HepG2 (cell line): Measurements from ENCODE around the gene C20orf96. TPM values are rescaled to one million over a fixed set of nuclear protein-coding genes. Genes with fewer than 3 reads are reported as not detected.

ENCODE experiments used
- CSRNP2 ChIP-seq: sonication (generic); formaldehyde crosslinking; conservative IDR thresholded peaks from 2 replicates; pipeline ENCODE4 v1.8.0; 2022; ENCODE audit warnings: low read depth, missing genetic modification reagents
- MXD1 ChIP-seq: sonication (generic); formaldehyde crosslinking; IDR thresholded peaks from 2 replicates; pipeline ENCODE4 v1.4.0; 2020; ENCODE audit warnings: mild to moderate bottlenecking, missing genetic modification reagents
- NCOA5 ChIP-seq: sonication (generic); formaldehyde crosslinking; IDR thresholded peaks from 2 replicates; pipeline ENCODE4 v1.4.0; 2020; ENCODE audit warnings: missing genetic modification reagents
- NFYB ChIP-seq: sonication (generic); formaldehyde crosslinking; IDR thresholded peaks from 2 replicates; pipeline ENCODE4 v1.4.0; 2020; ENCODE audit warnings: missing genetic modification reagents
- NFYC ChIP-seq: IDR thresholded peaks from 2 replicates; pipeline ENCODE4 v1.6.1; 2016; ENCODE audit warnings: missing genetic modification reagents, missing compliant biosample characterization
- STAT6 ChIP-seq: sonication (generic); formaldehyde crosslinking; IDR thresholded peaks from 2 replicates; pipeline ENCODE4 v1.4.0; 2020; ENCODE audit warnings: missing genetic modification reagents, mild to moderate bottlenecking, borderline replicate concordance
- ZC3H4 ChIP-seq: sonication (generic); formaldehyde crosslinking; IDR thresholded peaks from 2 replicates; pipeline ENCODE4 v1.4.0; 2020; ENCODE audit warnings: missing genetic modification reagents, borderline replicate concordance
- ZFP62 ChIP-seq: sonication (generic); formaldehyde crosslinking; IDR thresholded peaks from 2 replicates; pipeline ENCODE4 v1.4.0; 2020; ENCODE audit warnings: missing genetic modification reagents
- ZNF761 ChIP-seq: sonication (generic); formaldehyde crosslinking; conservative IDR thresholded peaks from 2 replicates; pipeline ENCODE4 v1.4.0; 2020; ENCODE audit warnings: mild to moderate bottlenecking, missing genetic modification reagents
- ZNF883 ChIP-seq: sonication (generic); formaldehyde crosslinking; IDR thresholded peaks from 2 replicates; pipeline ENCODE4 v1.5.1; 2020; ENCODE audit warnings: mild to moderate bottlenecking, missing genetic modification reagents; ENCODE audit errors: not compliant biosample characterization
- polyA plus RNA-seq, 8 experiments: library from polyadenylated mRNA; depleted of rRNA in 3 of 8; stranded (reverse) in 7 of 8; unstranded in 1 of 8; fragments of >200 nt; fragmentation: Illumina TruSeq in 4 of 8; extraction: Trizol in 4 of 8; gene quantifications; 2 replicates each; pipeline versions ENCODE4 v1.2.1 to v1.2.3, GENCODE V29; 2011 to 2016; ENCODE audit warnings: low read depth in 4 of 8, missing spikeins in 1 of 8, mixed read lengths in 1 of 8; ENCODE audit not compliant: insufficient read depth in 1 of 8
- total RNA-seq, 5 experiments: library from RNA; depleted of rRNA; stranded (reverse); fragments of >200 nt; fragmentation: Illumina TruSeq; extraction: Trizol; gene quantifications; 2 replicates each; pipeline ENCODE4 v1.2.3, GENCODE V29; 2016; ENCODE audit warnings: low read depth in 1 of 5
- TF ChIP-seq, protein P1 (sequence below): sonication (generic); formaldehyde crosslinking; IDR thresholded peaks from 2 replicates; pipeline ENCODE4 v1.8.1; 2022; ENCODE audit warnings: mild to moderate bottlenecking, missing genetic modification reagents
- TF ChIP-seq, protein P2 (sequence below): sonication (generic); formaldehyde crosslinking; IDR thresholded peaks from 2 replicates; pipeline ENCODE4 v1.4.0; 2020; ENCODE audit warnings: missing genetic modification reagents, mild to moderate bottlenecking, borderline replicate concordance
- TF ChIP-seq, protein P3 (sequence below): sonication (generic); formaldehyde crosslinking; IDR thresholded peaks from 2 replicates; pipeline ENCODE4 v1.5.1; 2020; ENCODE audit warnings: missing genetic modification reagents, mild to moderate bottlenecking, borderline replicate concordance
- TF ChIP-seq, protein P4 (sequence below): sonication (generic); formaldehyde crosslinking; IDR thresholded peaks from 2 replicates; pipeline ENCODE4 v1.5.0; 2020; ENCODE audit warnings: missing genetic modification reagents

C20orf96 gene
- total and polyA plus RNA-seq, 2 of the 13 experiments (the other 11 are each of a cell fraction or from before 2014, with no cell fraction given): 3.8 to 20.6 TPM

- TF ChIP-seq, protein P1, sequence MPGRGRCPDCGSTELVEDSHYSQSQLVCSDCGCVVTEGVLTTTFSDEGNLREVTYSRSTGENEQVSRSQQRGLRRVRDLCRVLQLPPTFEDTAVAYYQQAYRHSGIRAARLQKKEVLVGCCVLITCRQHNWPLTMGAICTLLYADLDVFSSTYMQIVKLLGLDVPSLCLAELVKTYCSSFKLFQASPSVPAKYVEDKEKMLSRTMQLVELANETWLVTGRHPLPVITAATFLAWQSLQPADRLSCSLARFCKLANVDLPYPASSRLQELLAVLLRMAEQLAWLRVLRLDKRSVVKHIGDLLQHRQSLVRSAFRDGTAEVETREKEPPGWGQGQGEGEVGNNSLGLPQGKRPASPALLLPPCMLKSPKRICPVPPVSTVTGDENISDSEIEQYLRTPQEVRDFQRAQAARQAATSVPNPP (CRISPR knock-in tag): peak; percentile 43; the same call in 1 of the 2 replicates
- TF ChIP-seq NFYB (CRISPR knock-in tag) (peak; percentile 85), CSRNP2 (CRISPR knock-in tag) (no peak), ZC3H4 (CRISPR knock-in tag) (0 out of 2 replicates have a peak, but pooled peaks have one; percentile 9), NFYC (CRISPR knock-in tag) (peak; percentile 87), ZNF883 (CRISPR knock-in tag) (no peak), NCOA5 (CRISPR knock-in tag) (no peak), MXD1 (CRISPR knock-in tag) (peak; percentile 75; the same call in 1 of the 2 replicates), ZNF761 (CRISPR knock-in tag) (no peak), STAT6 (CRISPR knock-in tag) (peak; percentile 6; the same call in 1 of the 2 replicates), ZFP62 (CRISPR knock-in tag) (no peak)
- TF ChIP-seq, protein P2, sequence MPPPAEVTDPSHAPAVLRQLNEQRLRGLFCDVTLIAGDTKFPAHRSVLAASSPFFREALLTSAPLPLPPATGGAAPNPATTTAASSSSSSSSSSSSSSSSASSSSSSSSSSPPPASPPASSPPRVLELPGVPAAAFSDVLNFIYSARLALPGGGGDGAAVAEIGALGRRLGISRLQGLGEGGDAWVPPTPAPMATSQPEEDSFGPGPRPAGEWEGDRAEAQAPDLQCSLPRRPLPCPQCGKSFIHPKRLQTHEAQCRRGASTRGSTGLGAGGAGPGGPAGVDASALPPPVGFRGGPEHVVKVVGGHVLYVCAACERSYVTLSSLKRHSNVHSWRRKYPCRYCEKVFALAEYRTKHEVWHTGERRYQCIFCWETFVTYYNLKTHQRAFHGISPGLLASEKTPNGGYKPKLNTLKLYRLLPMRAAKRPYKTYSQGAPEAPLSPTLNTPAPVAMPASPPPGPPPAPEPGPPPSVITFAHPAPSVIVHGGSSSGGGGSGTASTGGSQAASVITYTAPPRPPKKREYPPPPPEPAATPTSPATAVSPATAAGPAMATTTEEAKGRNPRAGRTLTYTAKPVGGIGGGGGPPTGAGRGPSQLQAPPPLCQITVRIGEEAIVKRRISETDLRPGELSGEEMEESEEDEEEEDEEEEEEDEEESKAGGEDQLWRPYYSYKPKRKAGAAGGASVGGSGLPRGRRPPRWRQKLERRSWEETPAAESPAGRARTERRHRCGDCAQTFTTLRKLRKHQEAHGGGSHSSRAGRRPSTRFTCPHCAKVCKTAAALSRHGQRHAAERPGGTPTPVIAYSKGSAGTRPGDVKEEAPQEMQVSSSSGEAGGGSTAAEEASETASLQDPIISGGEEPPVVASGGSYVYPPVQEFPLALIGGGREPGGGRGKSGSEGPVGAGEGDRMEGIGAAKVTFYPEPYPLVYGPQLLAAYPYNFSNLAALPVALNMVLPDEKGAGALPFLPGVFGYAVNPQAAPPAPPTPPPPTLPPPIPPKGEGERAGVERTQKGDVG (CRISPR knock-in tag): no peak
- TF ChIP-seq, protein P3, sequence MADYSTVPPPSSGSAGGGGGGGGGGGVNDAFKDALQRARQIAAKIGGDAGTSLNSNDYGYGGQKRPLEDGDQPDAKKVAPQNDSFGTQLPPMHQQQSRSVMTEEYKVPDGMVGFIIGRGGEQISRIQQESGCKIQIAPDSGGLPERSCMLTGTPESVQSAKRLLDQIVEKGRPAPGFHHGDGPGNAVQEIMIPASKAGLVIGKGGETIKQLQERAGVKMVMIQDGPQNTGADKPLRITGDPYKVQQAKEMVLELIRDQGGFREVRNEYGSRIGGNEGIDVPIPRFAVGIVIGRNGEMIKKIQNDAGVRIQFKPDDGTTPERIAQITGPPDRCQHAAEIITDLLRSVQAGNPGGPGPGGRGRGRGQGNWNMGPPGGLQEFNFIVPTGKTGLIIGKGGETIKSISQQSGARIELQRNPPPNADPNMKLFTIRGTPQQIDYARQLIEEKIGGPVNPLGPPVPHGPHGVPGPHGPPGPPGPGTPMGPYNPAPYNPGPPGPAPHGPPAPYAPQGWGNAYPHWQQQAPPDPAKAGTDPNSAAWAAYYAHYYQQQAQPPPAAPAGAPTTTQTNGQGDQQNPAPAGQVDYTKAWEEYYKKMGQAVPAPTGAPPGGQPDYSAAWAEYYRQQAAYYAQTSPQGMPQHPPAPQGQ (CRISPR knock-in tag): no peak
- TF ChIP-seq, protein P4, sequence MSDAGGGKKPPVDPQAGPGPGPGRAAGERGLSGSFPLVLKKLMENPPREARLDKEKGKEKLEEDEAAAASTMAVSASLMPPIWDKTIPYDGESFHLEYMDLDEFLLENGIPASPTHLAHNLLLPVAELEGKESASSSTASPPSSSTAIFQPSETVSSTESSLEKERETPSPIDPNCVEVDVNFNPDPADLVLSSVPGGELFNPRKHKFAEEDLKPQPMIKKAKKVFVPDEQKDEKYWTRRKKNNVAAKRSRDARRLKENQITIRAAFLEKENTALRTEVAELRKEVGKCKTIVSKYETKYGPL (CRISPR knock-in tag): no peak
Observed at GRCh38 chr20:309841-310644, 19.5 kb upstream of the C20orf96 start (continued).
